Mucosa of gallbladder (tissue), 1 donor: ENCODE measurements around the gene OAF. TPM values are rescaled to one million over a fixed set of nuclear protein-coding genes. Genes with fewer than 3 reads are reported as not detected.
"Not testable (repeated sequence)": the region's sequence is repeated elsewhere in the genome, so short reads cannot be mapped to it uniquely, and the experiment has no call there.

ENCODE experiments used
- DNase-seq: peaks from one replicate; pipeline ENCODE4 v3.0.0-alpha.2; 2020; ENCODE audit warnings: low spot score
- total RNA-seq: library from RNA; stranded (reverse); gene quantifications from one replicate; pipeline ENCODE4 v1.2.1, GENCODE V29; 2021
- donor health status: DM: no; HTN: no; CAD: no.

The OAF gene
- total RNA-seq, 1 donor from 2014 or later = 123 TPM

DNA sequence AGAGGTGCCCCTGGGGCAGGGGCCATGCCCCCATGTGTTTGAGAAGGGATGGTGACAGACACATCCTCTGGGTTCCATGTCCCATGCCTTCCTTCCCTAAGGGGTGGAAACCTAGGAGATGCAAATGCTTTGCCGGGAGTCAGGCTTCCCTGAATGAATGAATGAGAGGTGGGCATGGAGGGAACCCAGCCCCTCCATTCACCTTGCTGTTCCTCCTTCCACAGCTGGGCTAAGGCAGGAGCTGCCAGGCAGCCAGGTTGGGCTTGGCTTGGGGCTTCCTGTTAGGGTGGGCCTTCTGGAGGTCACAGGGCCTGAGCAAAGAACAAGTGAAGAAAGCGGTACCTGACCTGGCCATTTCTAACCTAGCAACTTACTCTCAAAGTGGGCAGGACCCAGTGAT is 30.0 kb downstream of the OAF start:
- no peak for DNase-seq

DNA sequence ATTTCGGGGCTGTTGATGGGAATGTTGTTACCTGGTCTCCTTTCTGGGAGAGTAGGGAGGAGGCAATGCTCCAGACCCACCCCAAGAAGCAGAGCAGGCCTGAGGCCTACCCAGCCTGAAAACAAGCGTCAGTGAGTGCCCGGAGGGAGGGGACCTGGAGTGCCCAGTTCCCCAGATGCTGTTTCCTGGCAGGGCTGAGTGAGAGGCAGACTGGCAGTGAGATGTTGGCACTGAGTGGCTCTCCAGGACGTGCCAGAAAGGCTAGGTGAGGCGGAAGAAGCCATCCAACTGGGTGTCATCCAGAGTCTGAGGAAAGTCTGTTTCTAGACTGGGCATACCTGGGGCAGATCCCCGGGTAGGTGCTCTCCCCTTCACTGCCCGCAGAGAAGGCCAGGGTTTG is 30.4 kb downstream of the OAF start:
- no peak for DNase-seq

DNA sequence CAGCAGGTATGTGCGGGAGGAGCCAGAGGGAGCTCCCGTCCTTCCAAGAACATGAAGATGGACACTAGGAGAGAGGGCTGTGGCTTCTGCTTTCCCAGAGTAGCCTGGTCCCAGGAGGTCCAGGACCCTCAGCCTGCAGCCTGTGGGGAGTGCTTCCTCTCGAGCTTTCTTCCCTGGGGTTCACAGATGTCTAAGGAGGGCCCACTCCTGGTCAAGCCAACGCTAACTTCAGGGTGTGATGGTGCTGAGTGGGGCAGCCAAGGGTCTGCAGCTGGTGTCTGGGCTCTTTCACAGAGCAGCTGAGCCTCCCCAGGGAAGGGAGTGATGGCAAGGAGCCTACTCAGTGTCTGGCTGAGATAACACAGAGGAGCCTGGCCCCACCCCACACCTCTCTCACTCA is 32.4 kb downstream of the OAF start:
- DNase-seq = no peak

DNA sequence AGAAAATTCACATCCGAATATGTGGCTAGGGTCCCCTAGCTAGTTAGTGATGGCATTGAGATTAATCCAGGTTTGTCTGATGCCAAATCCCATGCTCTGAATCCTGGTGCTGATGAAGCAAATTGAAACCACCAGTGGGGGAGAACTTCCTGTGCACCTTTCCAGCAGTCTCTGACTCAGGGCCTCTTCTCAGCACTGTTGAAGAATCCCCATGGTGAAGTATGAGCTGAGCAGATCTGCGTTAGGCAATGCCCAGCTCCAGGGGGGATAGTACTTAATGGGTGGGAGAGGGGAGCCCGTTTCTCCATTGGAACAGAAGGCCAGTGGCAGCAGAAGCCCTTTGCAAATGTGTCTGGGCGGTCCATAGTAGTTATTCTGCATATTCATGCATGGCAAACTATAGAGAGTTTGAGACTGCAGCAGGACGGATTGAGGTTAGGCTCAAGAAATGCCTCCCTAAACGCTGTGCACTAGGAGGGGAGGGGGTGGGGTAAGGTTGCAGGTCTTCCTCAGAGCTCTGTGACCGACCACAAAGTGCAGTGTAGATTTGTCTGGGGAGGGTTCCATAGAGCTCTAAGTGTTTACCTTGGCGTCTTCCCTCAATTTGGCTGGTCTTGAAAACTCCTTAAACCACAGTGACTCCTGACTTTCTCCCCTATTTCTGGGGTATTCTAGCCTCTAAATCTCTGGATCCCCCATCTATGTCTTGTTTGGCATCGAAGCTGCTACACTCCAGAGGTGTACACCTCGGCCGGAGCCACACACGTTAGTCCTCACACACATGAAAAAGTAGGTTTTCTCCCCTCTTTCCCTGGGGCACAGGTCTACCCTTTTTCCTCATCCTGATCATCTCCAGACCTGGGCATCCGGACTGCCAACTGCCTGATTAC is 33.9 kb downstream of the OAF start:
- DNase-seq = no peak

DNA sequence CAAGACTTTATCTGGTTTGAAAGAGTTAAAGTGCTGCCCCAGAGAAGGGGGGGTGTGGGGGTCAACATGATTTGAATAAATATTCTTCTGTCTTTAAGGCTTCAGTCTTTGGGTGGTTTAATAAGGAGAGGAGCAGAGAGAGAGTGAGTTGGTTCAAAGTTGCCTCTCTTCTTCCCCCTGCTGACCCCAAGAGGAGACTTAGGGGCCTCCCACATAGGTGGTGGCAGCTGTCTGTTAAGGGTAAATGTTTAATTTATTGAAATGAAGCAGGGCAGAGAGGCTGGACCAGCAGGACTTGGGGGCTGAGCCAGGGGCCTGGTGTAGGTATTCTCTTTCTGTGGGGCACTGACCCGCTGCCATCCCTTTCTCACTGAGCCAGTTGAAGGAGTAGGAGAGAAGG is 34.6 kb downstream of the OAF start:
- no peak for DNase-seq

DNA sequence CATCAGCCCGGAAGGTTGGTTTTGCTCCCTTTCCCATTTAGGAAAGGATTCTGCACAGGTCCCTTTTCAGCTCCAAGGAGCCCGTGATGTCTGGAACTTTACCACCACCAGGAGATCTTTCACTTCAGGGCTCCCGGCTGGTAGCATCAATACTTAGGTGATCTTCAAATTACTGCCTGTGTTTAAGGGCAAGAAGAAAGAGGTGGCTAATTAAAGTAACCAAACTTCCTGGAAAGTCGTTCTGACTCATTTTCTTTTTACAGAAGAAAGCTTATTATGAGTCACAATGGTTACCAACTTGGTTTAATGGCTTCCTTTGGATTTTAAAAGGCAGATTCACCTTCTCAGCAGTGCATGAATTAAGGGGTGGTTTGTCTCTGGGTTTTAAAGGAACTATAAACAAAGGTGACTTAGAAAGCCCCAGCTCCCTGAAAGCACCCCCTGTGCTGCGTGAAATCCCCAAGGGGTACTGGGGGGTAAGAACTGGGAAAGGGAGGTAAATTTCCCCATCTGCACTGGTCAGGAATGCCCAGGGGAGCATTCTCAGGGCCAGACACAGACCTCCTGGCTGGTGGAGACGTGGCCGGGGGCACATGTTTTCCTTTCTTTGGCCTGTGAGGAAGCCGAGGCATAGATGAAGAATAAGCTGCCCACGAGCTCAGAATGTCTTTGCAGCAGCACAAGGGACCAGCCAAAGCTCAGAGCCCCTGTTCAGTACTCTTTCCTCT is 37.9 kb downstream of the OAF start:
- no peak for DNase-seq

DNA sequence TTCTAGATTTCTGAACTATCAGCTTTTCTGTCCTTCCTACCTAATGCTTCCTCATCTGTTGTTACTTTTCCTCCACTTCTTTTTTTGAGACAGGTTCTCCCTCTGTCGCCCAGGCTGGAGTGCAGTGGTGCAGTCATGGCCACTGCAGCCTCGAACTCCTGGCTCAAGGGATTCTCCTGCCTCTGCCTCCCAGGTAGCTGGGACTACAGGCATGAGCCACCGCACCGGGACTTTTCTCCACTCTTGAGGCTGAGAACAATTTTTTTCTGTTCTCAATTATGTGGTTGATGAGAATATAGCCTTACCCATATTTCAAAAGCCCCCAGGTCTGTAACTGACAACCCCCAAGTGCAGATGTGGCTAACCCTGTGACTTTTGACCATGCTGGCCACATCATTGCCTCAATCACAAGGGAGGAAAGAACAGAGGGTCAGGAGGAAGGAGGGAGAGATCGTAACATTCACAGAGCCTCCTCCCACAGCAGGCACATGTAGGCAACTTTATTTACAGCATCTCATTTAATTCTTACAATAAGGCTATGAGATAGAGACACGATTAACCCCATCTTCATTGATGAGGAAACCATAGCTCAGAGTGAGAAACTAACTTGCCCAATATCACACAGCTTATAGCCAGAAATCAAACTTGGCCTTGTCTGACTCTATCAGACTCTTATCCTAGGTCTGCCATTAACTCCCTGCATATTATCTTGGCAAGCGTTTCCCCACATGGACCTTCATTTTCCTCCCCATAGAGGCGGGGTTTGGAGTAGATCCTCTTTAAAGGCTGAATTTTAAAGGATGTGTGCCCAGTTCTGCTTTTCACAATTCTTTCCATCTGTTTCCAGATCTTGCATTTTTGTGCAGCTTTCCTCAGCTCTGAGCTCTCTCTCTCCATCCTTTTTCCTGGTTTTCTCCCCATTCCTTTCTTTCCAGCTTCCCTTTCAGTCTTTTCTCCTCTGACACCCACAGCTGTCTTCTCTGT is 38.7 kb downstream of the OAF start:
- no peak for DNase-seq

DNA sequence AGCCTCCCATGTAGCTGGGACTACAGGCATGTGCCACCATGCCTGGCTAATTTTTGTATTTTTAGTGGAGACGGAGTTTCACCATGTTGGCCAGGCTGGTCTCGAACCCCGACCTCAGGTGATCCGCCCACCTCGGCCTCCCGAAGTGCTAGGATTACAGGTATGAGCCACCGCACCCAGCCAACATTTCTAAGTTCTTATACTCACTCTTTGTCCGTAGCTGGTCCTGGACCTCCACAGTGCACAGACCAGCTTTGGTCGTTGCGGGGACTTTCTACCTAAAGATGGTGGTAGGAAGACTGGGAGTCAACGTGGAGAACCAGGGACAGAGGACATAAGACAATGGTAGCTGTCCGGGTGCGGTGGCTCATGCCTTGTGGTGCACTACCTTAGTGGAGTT is 42.5 kb downstream of the OAF start:
- DNase-seq = not testable (repeated sequence)

DNA sequence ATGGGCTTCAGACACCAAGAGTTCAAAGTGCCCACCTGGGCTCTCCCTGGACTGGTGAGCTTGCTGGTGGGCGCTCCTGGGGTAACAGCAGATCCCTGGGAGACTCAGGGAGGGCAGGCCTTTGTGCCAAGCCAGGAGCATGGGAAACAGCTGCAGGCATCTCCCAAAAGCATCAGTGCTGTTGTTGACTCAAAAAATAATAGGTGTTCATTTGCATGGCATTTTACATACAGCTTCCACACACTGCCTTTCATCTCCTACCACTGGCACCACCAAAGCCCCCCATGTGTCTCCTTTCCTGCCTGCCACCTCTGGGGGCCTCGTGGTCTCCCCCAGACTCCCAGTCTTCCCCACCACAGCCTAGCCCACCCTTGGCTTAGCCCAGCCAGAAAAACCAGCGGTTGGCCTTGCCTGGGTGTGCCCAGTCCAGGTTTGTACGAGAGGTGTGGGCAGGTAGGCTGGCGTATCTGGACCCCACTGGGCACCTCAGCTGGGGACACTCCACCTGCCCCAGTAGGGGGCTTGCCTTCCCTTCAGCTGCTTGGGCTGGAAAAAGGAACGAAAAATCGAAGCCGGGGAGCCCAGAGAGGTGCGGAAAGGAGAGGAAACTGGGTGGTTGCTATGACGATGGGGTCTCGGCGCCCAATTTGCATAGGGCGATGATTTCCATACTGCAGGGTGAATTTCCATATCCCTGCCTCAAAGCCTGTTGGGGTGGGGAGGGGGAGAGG is 44.1 kb downstream of the OAF start:
- no peak for DNase-seq

DNA sequence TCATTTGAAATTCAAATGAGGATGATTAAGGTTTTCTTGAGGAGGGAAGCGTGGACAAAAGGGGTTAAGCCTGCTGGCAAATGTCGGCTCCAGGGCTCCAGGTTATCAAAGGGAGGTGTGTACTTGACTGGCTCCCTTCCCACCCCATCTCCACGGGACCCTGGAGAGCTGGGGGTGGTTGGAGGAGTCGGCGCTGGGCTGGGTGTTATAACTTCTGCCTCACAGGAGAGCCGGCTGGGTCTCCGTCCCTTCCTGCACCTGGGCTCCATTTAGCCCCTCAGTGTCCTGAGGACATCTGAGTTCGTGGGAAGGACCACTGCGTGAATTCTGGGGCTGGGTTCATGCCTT is 44.7 kb downstream of the OAF start:
- DNase-seq = no peak

DNA sequence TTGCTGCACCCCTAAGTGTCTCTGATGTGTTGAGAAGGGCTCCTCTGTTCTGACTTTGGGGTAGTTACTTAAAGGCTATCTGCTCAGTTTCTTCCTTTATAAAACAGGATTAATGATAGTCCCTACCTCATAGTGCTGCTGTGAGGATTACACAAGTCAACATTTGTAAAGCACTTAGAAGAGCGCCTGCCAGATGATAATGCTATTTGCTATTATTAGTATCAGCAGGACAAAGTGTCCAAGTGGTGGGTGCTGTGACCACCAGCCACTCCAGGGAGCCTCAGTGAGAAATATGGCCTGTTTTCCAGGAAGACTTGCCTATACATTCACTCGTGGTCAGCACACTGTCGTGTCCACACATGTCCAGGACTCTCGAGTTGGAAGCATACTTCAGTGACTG is 45.3 kb downstream of the OAF start:
- no peak for DNase-seq

DNA sequence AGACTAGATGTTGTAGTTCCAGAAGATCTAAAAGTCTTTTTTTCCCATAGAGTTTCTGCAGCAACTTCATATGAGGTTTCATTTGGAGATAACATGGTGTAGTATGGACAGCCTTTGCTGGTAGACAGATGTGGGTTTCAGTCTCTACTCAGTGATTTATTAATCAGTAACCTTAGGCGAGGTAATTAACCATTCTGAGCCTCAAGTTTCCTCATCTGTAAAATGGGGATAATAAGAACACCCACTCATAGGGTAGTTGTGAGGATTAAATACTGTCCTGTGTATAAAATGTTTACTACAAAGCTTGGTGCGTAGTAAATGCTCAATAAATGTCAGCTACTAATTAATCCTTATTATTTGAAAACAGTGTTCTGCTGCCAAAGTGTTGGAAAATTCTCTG is 45.9 kb downstream of the OAF start:
- no peak for DNase-seq

DNA sequence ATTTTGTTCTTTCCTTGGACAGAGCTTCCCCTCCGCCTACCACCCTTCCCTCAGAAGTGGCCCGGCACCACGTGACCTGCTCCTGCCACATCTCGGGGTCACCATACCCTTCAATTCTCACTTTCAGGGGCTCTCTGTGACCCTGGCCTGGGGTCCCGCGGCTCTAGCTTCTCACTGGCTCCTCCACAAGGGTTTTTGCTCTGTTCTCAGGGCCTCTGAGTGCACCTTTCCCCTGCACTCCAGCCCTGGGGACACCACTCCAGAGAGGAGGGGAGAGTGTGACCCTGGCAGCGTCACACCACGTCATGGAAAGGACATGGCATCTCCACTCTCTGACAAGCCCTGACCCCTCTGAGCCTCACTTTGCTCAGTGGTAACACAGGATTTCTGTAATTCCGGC is 46.5 kb downstream of the OAF start:
- DNase-seq = no peak

DNA sequence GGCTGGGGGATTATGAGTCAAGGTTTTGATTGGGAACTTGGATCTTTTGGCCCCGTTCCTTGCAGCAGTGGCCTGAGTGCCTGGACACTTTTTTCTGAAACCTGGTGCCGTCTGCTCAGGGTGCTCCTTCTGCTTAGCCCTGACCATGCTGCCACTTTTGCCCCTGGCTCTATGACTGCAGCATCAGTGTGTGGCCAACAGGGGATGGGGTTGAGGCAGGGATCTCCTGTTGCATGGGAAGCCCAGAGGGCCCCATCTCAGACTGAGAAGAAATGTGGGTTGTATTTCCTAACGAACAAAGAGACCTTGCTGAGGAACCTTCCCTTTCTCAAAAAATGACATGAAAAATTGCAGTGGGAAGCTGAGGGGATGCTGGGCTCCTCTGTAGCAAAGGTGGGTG is 47.8 kb downstream of the OAF start:
- no peak for DNase-seq

DNA sequence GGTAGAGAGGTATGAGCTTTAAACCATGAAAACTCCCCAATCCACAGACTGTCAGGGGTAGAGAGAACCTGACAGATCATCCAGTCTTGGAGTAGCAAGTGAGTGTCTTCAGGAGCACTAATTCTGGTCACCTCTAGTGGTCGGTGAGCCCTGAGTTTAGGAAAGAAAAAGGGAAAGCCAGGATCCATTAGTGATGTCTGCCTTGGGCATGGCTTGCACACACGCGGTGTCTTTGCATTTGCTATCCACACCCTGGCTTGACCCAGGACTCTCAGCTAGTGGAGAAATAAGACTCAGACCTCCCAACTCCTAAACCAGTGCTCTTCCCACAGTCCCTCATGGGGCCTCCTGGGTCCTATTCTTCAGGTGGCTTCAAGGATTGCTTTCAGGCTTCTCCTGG is 48.4 kb downstream of the OAF start:
- no peak for DNase-seq

DNA sequence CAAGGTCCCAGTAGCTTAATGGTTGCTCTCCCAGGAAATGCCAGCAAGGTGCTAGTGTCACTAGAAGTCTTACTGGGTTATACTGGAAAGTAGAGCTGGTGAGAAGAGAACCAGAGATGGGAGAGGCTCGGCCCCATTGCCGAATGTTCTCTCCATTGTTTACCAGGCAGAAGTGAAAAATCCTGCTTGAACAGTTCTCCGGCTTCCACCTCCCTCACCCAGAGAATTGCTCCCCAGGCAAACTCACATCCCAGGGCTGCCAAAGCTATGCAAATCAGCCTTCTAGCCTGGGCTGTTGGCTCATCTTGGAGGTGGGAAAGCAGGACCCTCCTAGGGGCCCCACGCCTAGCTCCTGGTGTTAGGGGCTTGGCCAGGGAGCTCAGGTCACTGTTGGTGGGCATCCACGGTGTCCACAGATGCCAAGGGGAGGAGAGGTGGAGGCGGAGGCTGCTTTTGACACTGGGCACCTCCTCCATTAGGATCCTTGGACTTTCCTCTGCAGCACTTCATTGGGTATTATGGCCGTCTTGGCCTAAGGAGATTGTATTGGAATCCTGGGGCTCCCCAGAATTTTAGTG is 49.2 kb downstream of the OAF start:
- DNase-seq = no peak

DNA sequence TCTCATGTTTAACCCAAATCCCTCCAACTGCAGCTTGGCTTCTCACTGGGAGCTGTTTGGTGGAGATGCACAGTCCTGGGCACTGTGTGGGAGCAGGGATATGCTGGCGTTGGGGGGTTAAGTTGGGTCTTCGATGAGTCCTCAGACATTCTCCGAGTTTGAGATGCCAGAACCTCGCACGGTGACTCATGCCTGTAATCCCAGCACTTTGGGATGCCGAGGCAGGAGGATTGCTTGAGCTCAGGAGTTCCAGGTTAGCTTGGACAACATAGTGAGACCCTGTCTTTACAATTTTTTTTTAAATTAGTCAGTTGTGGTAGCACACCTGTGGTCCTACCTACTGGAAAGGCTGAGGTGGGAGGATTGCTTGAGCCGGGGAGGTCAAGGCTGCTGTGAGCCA is 49.8 kb downstream of the OAF start:
- no peak for DNase-seq

DNA sequence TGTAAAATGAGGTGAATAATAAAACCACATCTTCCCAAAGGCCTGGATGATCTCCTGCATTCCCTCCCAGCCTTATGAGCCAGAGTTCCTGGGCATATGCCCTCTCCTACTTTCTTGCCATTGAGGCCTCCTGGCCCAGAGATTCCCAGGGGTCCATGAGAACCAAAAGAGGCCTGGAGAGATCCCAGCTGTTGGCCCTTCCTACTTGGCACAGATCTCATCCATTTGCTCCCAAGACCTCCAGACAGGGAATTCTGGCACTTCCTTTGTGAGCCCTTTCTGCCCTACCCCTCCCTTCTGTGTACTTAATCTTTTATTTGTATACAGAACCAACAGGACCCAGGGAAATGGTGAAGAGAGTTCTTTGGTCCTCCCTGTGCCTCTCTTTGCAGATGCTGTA is 50.5 kb downstream of the OAF start:
- no peak for DNase-seq

DNA sequence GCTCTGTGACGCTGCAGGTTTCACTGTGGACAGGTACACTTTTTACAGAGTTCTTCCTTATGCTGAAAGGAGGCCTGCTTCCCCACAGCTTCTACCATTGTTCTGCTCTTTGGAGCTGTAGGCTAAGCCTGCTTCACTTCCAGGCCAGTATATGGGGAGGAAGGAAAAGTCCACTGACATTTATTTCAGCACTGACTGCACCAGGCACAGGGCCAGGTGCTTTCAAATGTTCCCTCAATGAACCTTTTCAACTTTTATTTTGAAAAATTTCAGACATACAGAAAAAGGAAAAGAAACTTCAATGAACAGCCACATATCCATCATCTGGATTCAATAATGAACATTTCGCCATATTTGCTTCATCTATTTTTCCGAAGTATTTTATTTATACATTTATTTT is 51.1 kb downstream of the OAF start:
- no peak for DNase-seq

DNA sequence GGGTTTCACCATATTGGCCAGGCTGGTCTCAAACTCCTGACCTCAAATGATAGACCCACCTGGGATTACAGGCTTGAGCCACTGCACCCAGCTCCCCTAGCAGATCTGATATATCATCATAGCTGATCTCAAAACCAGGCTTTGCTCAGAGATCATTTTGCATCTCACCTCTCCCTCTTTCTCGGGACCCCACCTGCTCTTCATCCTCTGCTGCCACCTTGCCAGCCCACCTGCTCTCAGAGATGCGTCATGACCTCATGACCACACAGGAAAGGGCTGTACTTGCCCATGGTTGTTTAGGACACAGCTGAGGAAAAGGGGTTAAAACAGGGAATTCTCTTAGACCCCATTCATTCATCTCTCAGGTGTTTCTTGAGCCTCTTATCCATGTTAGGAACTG is 56.5 kb downstream of the OAF start:
- DNase-seq = no peak

DNA sequence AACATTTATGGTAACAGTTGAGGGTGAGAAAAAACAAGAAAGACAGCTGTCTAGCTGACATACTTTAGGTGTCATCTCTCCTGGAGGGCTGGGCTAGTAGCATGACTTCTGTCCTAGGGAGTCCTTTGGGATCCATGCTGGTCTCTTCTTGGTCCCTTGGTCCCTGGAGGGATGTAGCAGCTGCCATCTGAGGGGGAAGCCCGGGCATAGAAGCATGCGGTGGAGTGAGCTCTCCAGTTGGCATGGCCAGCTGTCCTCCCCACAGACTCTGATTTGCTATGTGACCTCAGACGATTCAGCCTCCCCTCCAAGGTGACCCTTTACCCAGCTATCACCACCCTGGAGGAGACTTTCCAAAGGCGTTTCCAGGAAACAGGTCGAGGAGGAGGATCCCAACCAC is 57.9 kb downstream of the OAF start:
- no peak for DNase-seq
